Sigmoid colon (tissue), 7 donors: Measurements from ENCODE around the gene ALX4. TPM values are rescaled to one million over a fixed set of nuclear protein-coding genes. Genes with fewer than 3 reads are reported as not detected.
A peak's percentile ranks its signal among the peaks of the same experiment; 100 is the strongest.

Source experiments
- DNase-seq: peaks from one replicate; pipeline ENCODE4 v3.0.0-alpha.2; 2019
- H3K27ac ChIP-seq, 4 donors: fragments of 200-600 bp; sonication (generic); one replicate each; pipeline ENCODE4 v1.5.1; 2016 to 2019; ENCODE audit warnings: mild to moderate bottlenecking in 1 of 4
- H3K27me3 ChIP-seq, 3 donors: fragments of 200-600 bp; sonication (generic); one replicate each; pipeline ENCODE4 v1.5.1; 2019; ENCODE audit warnings: mild to moderate bottlenecking in 1 of 3
- H3K36me3 ChIP-seq, 4 donors: fragments of 200-600 bp; sonication (generic); one replicate each; pipeline ENCODE4 v1.5.1; 2016 to 2019
- H3K4me1 ChIP-seq, 4 donors: fragments of 200-600 bp; sonication (generic); one replicate each; pipeline ENCODE4 v1.5.1; 2017 to 2019
- H3K4me3 ChIP-seq, 4 donors: fragments of 200-600 bp; sonication (generic); one replicate each; pipeline ENCODE4 v1.5.1; 2017 to 2019; ENCODE audit warnings: mild to moderate bottlenecking in 2 of 4, moderate library complexity in 1 of 4
- H3K9me3 ChIP-seq, 4 donors: fragments of 200-600 bp in 3 of 4; sonication (generic) in 3 of 4; one replicate each; pipeline versions ENCODE4 v1.5.1 to v1.6.1; 2013 to 2019
- CTCF ChIP-seq, 4 experiments: fragments of 450-650 bp in 3 of 4; fragments of 200-600 bp in 1 of 4; IDR thresholded peaks; one replicate each; pipeline ENCODE4 v1.5.1; 2016 to 2019; ENCODE audit warnings: antibody characterized with exemption in 4 of 4, mild to moderate bottlenecking in 3 of 4, moderate library complexity in 2 of 4
- EP300 ChIP-seq, 4 donors: sonication (generic); formaldehyde crosslinking; IDR thresholded peaks; one replicate each; pipeline ENCODE4 v1.6.1; 2017; ENCODE audit warnings: antibody characterized with exemption in 4 of 4
- POLR2A ChIP-seq, 2 donors: fragments of 450-650 bp; IDR thresholded peaks; one replicate each; pipeline ENCODE4 v1.6.1; 2016; ENCODE audit warnings: antibody characterized with exemption in 2 of 2, mild to moderate bottlenecking in 2 of 2, moderate library complexity in 2 of 2
- POLR2AphosphoS5 ChIP-seq, 4 donors: sonication (generic); formaldehyde crosslinking; IDR thresholded peaks; one replicate each; pipeline ENCODE4 v1.6.1; 2017; ENCODE audit warnings: antibody characterized with exemption in 4 of 4
- WGBS, 2 donors: extraction: QIAGEN DNeasy Blood & Tissue Kit; methylation state at CpG; one replicate each; pipeline ENCODE4 v1.1.7; 2013; 5-methylcytosine and 5-hydroxymethylcytosine counted together
- intact Hi-C: fragments of 100-400 bp; cut with DNase I; formaldehyde crosslinking; loops from one replicate; pipeline ENCODE4 v1.15.1; 2023
- polyA plus RNA-seq, 3 donors: library from polyadenylated mRNA; stranded (reverse); fragments of 200-250 nt; gene quantifications; one replicate each; pipeline ENCODE4 v1.2.3, GENCODE V29; 2013
- total RNA-seq, 4 donors: library from RNA; depleted of rRNA; stranded (reverse); fragments of >200 nt; gene quantifications; one replicate each; pipeline ENCODE4 v1.1.0, GENCODE V29; 2016
- donor health status: healthy with polysubstance abuse.
- donor health status: Bipolar disorder and iron deficiency.
- donor health status: healthy.

Gene ALX4
- total and polyA plus RNA-seq, 7 donors = not detected

GRCh38 chr11:44285756-44286155, 24.2 kb downstream of the ALX4 start:
- WGBS, 2 donors = 62 to 70% methylated on average over 2 of the region's 2 CpGs
- DNase-seq = no peak
- no peaks in the 10 kb centered on the region for H3K36me3 ChIP-seq
- H3K27me3 ChIP-seq = peaks cover 0 to 1% (median 0%) of the 10 kb centered on the region in 3 donors
- H3K4me1 ChIP-seq = peaks cover 0 to 4% (median 0%) of the 10 kb centered on the region in 4 donors
- TF ChIP-seq POLR2A (IDR thresholded peaks at IDR 0.05) = no peak
- TF ChIP-seq CTCF (IDR thresholded peaks at IDR 0.05) = no peak
- no peak for TF ChIP-seq EP300 (IDR thresholded peaks at IDR 0.05)
- TF ChIP-seq POLR2AphosphoS5 (IDR thresholded peaks at IDR 0.05) = no peak
- H3K4me3 ChIP-seq = no peak overlapping the region
- H3K27ac ChIP-seq = no peak overlapping the region
- H3K9me3 ChIP-seq = no peaks in the 10 kb centered on the region
- intact Hi-C loops = loop anchor here (1.0 to 10.0 kb wide), 2 partner anchors 191 to 253 kb away; partner anchors contain the start of gene EXT2

GRCh38 chr11:44282620-44283019, 27.3 kb downstream of the ALX4 start:
- TF ChIP-seq POLR2AphosphoS5 (IDR thresholded peaks at IDR 0.05) = no peak
- TF ChIP-seq EP300 (IDR thresholded peaks at IDR 0.05) = no peak
- TF ChIP-seq CTCF (IDR thresholded peaks at IDR 0.05) = no peak
- TF ChIP-seq POLR2A (IDR thresholded peaks at IDR 0.05) = no peak
- Histone ChIP-seq H3K27ac (no peak overlapping the region), H3K9me3 (no peaks in the 10 kb centered on the region), H3K27me3 (no peaks in the 10 kb centered on the region), H3K4me1 (no peaks in the 10 kb centered on the region), H3K36me3 (no peaks in the 10 kb centered on the region), H3K4me3 (no peak overlapping the region)
- no peak for DNase-seq
- 42 to 76% methylated on average over 5 of the region's 5 CpGs for WGBS, 2 donors
- intact Hi-C loops = loop anchor here (10.0 kb wide), 1 partner anchor 188 kb away; the partner anchor contains the start of gene EXT2

GRCh38 chr11:44281151-44281550, 28.8 kb downstream of the ALX4 start:
- H3K36me3 ChIP-seq = no peaks in the 10 kb centered on the region
- H3K27me3 ChIP-seq = no peaks in the 10 kb centered on the region
- 94% methylated on average over 9 of the region's 9 CpGs for WGBS, 2 donors
- no peaks in the 10 kb centered on the region for H3K9me3 ChIP-seq
- intact Hi-C loops = loop anchor here (10.0 kb wide), 1 partner anchor 186 kb away; the partner anchor contains the start of gene EXT2
- H3K27ac ChIP-seq = no peak overlapping the region
- H3K4me3 ChIP-seq = no peak overlapping the region
- no peak for TF ChIP-seq CTCF (IDR thresholded peaks at IDR 0.05)
- no peak for TF ChIP-seq POLR2AphosphoS5 (IDR thresholded peaks at IDR 0.05)
- TF ChIP-seq POLR2A (IDR thresholded peaks at IDR 0.05) = no peak
- no peak for TF ChIP-seq EP300 (IDR thresholded peaks at IDR 0.05)
- no peak for DNase-seq
- H3K4me1 ChIP-seq = no peaks in the 10 kb centered on the region

GRCh38 chr11:44280257-44280656, 29.7 kb downstream of the ALX4 start:
- no peak overlapping the region for H3K27ac ChIP-seq
- no peak overlapping the region for H3K4me3 ChIP-seq
- peak; percentile 54 for DNase-seq
- no peaks in the 10 kb centered on the region for H3K27me3 ChIP-seq
- intact Hi-C loops = loop anchor here (10.0 kb wide), 1 partner anchor 185 kb away; the partner anchor contains the start of gene EXT2
- TF ChIP-seq EP300 (IDR thresholded peaks at IDR 0.05) = no peak
- TF ChIP-seq POLR2AphosphoS5 (IDR thresholded peaks at IDR 0.05) = no peak
- no peak for TF ChIP-seq POLR2A (IDR thresholded peaks at IDR 0.05)
- no peak for TF ChIP-seq CTCF (IDR thresholded peaks at IDR 0.05)
- H3K4me1 ChIP-seq = no peaks in the 10 kb centered on the region
- WGBS, 2 donors = 88 to 90% methylated on average over 7 of the region's 7 CpGs
- no peaks in the 10 kb centered on the region for H3K9me3 ChIP-seq
- no peaks in the 10 kb centered on the region for H3K36me3 ChIP-seq

- Histone ChIP-seq H3K9me3 (no peaks in the 10 kb centered on the region), H3K27me3 (no peaks in the 10 kb centered on the region), H3K4me1 (no peaks in the 10 kb centered on the region), H3K27ac (no peak overlapping the region), H3K4me3 (no peak overlapping the region), H3K36me3 (no peaks in the 10 kb centered on the region)
- TF ChIP-seq EP300 (IDR thresholded peaks at IDR 0.05) (no peak), POLR2AphosphoS5 (IDR thresholded peaks at IDR 0.05) (no peak), CTCF (IDR thresholded peaks at IDR 0.05) (no peak), POLR2A (IDR thresholded peaks at IDR 0.05) (no peak)
- WGBS, 2 donors = 63 to 78% methylated on average over 6 of the region's 6 CpGs
- intact Hi-C loops = no loop called here
- DNase-seq = peak; percentile 55
Observed at GRCh38 chr11:44279483-44279882, 30.5 kb downstream of the ALX4 start.
